ENCODE measurements around the gene MLLT1.

DNA sequence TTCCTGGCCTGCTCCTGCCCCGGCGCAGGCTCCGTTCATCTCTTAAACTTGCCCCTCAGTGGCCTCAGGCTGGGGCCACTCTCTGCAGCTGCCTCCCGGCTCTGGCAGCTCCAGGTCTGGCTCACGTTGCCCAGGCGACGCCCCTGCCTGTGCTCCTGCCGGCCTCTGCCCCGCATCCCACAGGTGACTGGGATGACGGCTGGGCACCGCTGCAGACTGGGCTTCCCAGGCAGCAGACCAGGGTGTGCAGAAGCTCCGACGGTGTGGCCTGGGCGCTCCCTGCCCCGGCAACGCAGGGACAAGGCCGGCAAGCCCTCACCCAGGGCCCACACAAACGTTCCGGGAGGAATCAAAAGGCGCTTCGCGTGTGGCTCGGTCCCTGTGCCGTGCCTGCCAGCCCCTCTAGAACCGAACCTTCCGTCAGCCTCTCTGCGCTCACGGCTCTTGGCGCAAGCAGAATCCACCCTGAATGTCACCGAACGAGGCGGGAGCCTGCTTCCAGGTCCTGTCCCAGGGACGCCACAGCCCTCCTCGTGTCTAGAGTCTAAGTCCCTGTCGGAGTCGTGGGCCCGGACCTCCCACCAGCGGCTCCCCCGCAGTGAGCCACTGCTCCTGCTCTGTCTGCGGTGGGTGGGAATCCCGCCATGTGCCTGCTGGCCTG, 64.8 kb downstream of the MLLT1 start:
- TF ChIP-seq, protein P1, sequence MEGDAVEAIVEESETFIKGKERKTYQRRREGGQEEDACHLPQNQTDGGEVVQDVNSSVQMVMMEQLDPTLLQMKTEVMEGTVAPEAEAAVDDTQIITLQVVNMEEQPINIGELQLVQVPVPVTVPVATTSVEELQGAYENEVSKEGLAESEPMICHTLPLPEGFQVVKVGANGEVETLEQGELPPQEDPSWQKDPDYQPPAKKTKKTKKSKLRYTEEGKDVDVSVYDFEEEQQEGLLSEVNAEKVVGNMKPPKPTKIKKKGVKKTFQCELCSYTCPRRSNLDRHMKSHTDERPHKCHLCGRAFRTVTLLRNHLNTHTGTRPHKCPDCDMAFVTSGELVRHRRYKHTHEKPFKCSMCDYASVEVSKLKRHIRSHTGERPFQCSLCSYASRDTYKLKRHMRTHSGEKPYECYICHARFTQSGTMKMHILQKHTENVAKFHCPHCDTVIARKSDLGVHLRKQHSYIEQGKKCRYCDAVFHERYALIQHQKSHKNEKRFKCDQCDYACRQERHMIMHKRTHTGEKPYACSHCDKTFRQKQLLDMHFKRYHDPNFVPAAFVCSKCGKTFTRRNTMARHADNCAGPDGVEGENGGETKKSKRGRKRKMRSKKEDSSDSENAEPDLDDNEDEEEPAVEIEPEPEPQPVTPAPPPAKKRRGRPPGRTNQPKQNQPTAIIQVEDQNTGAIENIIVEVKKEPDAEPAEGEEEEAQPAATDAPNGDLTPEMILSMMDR (conservative IDR thresholded peaks at IDR 0.05; ENCODE audit: low read depth, low read length): no peak
- TF ChIP-seq EZH2 (IDR thresholded peaks at IDR 0.05; ENCODE audit: borderline replicate concordance, low read depth, low read length, poor library complexity, severe bottlenecking): no peak
